SIG-M5 treated with dmso at 0.1 percent for 504 hours (cell line): ENCODE measurements around the gene TCTN1.
"Not testable (repeated sequence)": the region's sequence is repeated elsewhere in the genome, so short reads cannot be mapped to it uniquely, and the experiment has no call there.

Experiments used
- DNase-seq: peaks from one replicate; lab custom pipeline; 2025; ENCODE audit not compliant: unreplicated experiment; lab: John Stamatoyannopoulos, UW

TCTN1 gene

DNA sequence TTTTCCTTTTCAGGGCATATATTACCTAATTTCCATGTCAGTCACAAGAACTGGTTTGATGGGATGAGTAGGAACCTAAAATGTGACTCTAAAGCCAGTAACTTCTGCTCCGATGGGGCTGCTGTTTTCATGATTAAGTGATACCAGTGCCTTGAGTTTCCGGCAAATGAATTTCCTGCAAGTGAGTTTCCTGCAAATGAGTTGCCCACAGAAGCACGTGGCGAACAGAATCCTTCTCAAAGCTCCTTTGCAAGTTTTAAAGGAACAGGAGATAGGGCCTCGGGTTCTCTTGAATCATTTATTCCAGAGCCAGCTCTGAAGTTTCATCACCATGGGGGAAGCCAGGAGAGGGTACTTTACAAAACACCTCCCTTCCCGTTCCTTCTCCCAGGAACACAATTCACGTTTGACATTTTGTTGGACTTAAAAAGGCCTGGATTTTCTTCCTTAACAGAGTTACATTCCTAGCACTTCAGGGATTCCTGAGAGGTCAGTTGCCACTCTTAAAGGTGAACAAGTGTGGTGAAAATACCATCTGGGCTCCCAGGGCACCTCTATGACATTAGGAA lies 28.6 kb upstream of the TCTN1 start:
- no peak for DNase-seq

DNA sequence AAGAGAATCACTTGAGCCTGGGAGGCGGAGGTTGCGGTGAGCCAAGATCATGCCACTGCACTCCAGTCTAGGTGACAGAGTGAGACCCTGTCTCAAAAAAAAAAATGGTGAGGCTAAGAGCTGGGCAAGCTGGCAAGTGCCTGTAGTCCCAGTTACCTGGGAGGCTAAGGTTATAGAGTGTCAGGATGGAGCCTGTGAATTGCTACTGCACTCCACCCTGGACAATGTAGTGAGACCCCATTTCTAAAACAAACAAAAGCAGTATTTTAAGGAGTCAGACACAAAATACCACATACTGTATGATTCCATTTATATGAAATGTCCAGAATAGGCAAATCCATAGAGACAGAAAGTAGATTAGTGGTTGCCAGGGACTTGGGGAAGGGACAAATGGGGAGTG lies 26.8 kb upstream of the TCTN1 start:
- DNase-seq = not testable (repeated sequence)

DNA sequence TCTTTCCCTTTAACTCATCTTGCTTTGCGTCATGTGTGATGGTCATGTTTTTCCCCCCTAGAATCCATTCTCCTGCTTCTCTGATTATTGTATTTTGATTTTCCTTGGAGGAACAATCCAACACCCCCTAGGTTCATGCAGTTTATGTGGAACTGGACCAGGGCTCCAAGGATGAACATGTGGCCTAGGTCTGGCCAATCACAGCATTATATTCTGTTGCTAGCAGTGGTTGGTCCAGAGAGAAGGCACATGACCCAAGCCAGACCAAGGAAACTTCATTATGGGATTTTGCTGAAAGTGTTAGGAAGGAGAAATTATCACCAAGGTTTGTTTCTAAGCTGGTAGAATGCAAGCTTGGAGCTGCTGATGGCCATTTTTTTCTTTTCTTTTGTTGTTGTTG lies 23.9 kb upstream of the TCTN1 start:
- no peak for DNase-seq

DNA sequence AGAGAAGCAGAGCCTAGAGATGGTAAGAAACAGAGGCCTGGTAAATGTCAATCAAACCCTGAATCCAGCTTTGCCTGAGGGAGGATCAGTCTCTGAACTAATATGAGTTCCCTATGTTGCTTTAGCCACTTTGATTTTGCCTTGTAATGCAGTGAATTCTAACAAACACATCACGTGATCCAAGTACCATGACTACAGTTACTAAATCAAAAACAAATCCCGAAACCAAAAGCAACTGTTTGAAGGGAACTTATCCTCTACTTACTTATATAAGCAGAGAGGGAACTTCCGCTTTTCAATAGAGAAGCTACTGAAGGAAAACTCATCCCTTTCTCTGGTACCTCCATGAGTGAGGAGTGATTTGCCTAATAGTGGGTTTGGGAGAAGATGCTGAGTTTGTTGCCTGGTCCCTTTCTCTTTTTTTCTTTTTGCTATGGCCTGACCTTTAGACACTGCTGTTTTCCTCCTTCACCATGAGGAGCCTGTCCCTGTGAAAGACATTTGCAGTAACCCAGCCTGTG lies 23.1 kb upstream of the TCTN1 start:
- DNase-seq = peak; percentile 99

DNA sequence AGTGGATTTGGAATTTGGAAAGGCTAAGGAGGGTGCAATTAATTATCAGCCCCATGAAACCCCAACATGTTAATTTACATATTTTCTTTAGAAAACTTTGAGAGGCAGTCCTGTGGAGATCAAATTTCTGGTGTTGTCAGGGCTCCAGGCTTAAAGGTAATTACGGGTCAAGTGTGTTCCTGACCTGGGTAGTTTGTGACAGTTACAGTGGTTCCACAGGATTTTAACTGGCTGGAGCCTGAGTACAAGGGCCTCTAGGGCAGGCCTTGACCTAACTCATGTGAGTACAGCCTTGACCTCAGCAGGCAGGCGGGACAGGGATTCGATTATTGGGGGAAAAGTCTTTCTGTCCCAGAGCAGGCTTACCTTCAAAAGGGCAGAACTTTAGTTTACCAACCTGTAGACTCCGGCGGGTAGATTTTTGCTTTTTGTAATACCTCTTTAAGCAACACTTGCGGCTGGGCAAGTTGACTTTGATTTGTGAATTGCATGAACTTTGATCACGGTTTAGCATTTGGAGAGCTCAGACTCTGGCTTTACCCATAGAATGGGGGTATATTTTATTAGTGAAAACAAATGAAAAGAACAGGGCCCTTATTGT lies 22.4 kb upstream of the TCTN1 start:
- no peak for DNase-seq

DNA sequence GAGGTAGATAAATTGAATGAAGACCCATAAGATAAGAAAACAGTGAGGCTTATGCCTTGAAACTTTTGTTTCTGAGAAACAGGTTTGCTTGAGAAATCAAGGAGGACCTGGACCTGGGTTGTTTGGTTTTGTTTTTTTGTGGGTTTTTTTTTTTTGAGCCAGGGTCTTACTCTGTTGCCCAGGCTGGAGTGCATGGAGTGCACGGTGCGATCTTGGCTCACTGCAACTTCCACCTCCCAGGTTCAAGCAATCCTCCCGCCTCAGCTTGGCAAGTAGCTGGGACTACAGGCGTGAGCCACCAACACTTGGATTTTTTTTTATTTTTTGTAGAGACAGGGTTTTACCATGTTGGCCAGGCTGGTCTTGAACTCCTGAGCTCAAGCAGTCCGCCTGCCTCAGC lies 21.9 kb upstream of the TCTN1 start:
- DNase-seq = no peak

DNA sequence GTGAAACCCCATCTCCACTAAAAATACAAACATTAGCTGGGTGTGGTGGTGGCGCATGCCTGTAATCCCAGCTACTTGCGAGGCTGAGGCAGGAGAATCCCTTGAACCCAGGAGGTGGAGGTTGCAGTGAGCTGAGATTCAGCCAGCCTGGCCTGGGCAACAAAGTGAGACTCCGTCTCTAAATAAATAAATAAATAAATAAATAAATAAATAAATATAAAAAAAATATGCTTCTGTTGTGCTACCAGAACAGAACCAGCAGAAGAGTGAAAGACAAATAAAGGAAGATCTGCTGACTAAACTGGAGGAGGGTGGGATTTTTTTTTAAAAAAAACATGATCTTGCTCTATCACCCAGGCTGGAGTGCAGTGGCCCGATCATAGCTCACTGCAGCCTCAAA lies 21.0 kb upstream of the TCTN1 start:
- DNase-seq = not testable (repeated sequence)

DNA sequence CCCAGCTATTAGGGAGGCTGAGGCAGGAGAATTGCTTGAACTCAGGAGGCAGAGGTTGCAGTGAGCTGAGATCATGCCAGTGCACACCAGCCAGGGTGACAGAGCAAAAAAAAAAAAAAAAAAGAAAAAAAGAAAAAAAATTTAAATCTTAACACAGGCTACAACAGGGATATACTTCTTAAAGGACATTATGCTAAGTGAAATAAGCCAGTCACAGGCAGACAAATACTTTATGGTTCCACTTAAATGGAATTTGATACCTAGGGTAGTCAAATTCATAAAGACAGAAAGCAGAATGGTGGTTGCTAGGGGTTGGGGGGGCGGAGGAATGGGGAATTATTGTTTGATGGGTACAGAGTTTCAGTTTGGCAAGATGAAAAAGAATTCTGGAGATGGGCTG lies 16.0 kb upstream of the TCTN1 start:
- no peak for DNase-seq

DNA sequence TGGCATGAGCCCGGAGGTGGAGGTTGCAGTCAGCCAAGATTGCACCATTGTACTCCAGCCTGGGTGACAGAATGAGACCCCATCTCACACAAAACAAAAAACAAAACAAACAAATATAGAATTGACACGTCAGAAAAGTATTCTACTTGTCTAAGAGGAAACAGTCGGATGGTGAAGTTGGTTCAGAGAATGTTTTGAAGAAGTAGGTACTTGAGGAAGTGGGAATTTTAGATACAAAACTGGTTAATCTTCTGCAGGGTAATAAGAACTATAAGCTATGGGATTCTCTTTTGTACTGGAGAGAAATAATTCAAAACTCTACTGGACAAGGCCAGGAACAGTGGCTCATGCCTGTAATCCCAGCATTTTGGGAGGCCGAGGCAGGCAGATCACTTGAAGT lies 14.6 kb upstream of the TCTN1 start:
- peak; percentile 62 for DNase-seq

DNA sequence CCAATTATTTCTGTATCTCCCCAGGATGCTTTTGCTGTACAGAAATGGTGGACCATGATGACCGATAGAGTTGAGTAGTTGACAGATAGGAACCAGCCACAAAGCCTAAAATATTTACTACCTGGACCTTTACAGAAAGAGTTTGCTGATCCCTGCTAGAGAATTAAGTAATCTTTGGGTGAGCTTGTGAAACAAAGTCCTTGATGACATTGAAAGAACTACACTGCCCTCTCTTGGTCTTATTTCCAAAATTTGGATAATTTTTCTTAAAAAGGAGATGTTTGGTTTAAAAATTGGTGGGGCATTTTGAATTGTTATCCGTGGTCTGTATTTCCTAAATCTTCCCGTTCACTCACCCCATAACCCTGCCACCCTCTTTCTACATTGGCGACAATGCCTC lies 13.7 kb upstream of the TCTN1 start:
- DNase-seq = peak; percentile 81

DNA sequence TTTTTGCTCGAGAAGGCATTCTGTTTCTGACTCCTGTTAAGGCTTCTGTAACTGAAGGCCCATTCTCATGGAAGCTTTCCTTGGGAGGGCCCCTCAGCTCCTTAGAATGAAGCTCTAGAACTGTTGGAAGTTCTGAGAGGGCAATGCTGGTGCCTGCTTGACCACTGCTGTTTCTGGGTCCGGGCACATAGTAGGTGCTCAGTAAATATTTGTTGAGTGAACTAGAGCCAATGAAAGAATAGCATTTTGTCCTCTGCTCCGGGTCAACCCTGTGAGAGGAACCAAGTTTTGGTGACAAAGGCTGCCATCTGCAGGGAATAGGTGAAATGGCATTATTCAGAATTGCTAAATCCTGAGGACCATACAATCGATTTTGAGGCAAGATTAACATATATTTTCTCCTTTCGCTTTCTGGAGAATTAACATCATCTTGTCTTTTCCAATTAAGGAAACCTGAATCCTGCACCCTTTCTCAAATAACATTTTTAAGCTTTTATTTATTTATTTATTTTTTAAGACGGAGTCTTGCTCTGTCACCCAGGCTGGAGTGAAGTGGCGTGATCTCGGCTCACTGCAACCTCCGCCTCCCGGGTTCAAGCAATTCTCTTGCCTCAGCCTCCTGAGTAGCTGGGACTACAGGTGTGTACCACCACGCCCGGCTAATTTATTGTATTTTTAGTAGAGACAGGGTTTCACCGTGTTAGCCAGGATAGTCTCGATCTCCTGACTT lies 11.7 kb upstream of the TCTN1 start:
- peak; percentile 85 for DNase-seq

DNA sequence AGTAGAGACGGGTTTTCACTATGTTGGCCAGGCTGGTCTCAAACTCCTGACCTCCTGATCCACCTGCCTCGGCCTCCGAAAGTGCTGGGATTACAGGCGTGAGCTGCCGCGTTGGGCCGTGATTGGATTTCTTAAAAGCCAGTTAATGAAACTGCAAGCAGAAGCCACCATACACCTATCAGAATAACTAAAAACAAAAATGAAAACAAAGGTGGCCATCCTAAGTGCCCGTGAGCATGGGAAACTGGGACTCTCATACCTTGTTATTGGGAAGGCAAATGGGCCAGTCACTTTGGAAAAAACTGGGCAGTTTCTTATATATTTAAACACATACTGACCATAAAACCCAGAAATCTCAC lies 7.7 kb upstream of the TCTN1 start:
- no peak for DNase-seq

DNA sequence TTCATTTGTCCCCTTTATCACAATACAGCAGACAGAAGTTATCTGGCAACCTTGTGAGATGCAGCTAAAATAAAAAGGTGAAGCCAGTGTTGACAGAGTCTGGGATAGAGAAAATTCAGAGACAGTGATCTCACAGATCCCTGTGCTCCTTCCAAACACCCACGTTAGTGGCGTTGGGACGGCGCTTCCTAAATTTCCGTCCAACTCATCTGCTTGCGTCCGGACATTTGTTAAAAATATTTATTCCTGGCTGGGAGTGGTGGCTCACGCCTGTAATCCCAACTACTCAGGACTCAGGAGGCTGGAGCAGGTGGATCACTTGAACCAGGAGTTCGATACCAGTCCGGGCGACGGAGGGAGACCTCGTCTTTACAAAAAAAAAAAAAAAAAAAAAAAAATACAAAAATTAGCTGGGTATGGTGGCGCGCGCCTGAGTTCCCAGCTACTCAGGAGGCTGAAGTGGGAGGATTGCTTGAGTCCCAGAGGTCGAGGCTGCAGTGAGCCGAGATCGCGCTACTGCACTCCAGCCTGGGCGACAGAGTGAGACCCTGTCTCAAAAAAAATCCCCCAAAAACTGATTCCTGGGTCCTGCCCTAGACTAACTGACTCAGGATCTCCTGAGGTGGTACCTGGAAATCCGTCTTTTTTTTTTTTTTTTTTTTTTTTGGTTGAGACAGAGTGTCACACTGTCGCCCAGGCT lies 708 bp upstream of the TCTN1 start:
- DNase-seq = no peak

DNA sequence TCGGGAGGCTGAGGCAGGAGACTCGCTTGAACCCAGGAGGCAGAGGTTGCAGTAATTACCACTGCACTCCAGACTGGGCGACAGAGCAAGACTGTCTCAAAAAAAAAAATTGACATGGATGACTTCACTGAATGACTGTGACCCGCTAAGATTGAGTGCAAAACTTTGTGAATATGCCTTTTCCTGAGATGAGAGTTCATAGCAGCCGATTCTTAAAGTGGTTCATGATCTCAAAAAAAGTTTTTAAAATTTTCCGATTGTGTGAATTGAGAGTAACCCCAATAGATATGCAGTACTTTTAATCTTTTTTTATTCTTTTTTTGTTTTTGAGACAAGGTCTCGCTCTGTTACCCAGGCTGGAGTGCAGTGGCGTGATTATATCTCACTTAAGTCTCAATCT lies 1.2 kb downstream of the TCTN1 start:
- no peak for DNase-seq

DNA sequence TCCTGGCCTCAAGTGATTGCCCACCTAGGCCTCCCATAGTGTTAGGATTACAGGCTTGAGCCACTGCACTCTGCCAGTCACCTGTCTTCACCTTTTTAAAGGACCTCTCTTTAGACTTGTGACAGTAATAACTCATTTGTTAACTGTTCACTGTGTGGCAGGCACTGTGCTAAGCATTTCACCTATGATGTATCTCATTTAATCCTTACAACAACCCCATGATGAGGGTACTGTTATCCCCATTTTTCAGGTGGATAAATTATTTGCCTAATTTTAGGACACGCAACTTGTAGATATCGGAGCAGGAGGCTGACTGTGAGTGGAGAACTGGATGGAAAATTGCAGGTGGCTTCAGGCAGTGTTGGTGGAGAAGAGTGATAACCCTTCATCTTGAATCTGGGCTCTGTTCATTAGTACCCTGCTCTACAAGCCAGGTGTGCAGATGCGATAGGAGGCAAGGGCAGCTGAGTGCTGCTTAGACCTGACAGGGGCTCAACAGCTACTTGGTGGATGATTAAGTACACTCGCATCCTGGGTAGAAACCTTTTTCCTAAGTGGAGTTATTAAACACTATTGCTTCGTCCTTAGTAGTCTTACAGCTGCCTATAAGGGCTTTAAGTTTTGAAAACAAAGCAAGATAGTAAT lies 2.7 kb downstream of the TCTN1 start:
- no peak for DNase-seq

DNA sequence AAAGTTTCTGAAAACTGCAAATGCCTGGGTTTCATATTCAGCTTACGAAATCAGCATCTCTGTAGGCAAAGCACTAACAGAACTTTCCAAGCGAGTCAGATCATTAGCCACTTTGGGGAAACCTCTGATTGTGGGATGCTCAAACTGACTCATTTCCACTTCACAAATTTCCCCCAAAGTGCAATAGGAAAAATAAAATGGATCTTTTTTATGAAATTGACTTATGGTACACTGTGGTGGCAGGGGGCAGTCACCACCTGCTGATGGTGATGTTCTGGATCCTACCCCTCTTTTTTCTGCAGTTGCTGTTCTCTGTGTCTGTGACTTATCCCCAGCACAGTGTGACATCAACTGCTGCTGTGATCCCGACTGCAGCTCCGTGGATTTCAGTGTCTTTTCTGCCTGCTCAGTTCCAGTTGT lies 5.6 kb downstream of the TCTN1 start:
- DNase-seq = no peak

DNA sequence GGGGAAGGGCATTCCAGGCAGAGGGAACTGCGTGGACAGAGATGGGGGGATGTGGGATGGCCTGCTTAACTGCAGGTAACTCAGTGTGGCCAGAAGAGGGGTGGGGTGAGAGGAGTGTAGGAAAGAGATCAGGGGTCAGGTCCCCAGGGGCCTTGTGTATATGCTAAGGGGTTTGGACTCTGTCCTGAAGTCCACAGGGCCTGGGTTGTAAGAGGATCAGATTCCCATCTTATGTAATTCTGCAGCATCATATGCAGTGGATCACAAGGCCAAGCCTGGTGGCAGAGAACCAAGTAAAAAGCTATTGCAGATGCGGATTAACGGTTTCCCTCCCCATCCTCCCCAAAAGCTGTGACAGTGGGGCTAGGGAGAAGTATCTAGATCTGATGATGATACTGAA lies 8.7 kb downstream of the TCTN1 start:
- DNase-seq = no peak

DNA sequence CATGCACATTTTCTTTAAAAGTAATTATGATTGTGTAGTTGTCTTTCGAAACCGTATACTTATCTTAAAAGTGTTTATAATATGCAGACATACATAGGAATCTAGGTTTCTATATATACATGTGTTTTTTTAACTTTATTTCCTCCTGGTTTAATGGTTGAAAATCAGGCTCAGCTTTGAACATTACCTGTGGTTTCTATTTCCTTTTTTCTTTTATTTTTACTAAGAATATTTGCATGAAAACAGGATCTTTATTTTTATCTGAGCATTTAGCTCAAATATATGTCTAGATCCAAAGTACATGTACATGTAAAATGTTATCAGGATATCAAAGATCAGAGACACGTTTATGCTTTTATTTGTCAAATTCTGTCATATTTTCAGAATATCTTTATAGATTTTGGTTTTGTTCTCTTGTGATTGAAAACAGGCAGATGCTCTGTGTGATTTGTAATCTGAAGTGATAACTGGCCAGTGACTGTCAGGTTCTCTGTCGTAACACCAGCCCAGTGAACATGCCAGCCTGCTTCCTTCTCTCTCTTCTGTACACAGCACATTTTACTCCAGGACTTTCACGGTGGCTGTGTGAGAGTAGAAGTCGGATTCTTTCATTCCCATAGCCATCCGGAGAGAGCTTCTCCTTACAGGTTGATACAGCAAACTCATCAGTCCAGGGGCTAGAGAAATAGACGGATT lies 13.7 kb downstream of the TCTN1 start:
- DNase-seq = no peak

DNA sequence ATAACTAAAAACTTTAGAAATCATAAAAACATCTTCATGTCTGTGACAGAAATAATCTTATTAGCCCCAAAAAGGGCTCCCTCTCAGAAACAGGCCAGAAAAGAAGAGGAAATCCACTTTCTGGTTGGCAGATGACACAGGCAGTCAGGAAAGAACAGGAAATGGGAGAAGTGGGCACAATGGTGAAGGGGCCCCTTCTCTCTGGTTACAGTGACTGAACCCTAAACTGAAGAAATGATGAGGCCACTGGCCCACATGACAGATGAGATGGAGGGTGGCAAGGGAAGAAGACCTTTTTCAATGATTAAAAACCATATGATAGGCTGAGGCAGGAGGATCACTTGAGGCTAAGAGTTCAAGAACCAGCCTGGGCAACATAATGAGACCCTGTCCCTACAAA lies 21.1 kb downstream of the TCTN1 start:
- peak; percentile 40 for DNase-seq

DNA sequence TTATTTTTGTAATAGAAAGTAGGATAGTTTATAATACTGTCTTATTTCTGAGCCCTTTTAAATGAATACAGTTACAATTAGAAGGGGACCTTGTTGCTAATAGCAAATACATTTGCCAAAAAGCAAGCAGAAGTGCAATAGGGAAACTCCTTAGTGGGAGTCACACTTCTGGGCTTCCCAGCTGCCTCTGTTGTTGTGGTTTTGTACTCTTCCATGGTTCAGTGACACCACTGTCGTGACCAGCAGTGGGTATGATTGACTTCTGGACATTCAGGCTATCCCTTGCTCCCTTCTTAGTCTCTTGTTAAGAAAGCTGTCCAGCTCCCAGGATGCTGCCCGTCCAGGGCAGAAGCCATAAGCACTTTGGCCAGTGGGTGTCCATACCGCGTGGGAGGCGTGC lies 22.6 kb downstream of the TCTN1 start:
- DNase-seq = peak; percentile 54
